ENCODE measurements around the gene PMEPA1. TPM values are rescaled to one million over a fixed set of nuclear protein-coding genes. Genes with fewer than 3 reads are reported as not detected.
A peak's percentile ranks its signal among the peaks of the same experiment; 100 is the strongest.

The PMEPA1 gene
- total and polyA plus RNA-seq, 7 experiments from 2014 or later, result 0.44 to 10.0 (median 8.7) TPM

- peaks cover 3 to 50% (median 24%) of the 10 kb centered on the region in 5 donors for H3K36me3 Mint-ChIP-seq
- no peak overlapping the region for H3K27ac ChIP-seq (ENCODE audit: low read depth, low read length)
- intact Hi-C loops (cut with micrococcal nuclease), result loop anchor here in 1 of 2 donors (10.0 kb wide), 1 partner anchor 257 kb away; the partner anchor contains the start of gene RAE1
- peaks cover 0 to 12% (median 3%) of the 10 kb centered on the region in 7 donors for H3K4me1 Mint-ChIP-seq
- peaks cover 0 to 16% (median 0%) of the 10 kb centered on the region in 5 donors for H3K27me3 Mint-ChIP-seq
- no peak overlapping the region for H3K27ac Mint-ChIP-seq
- H3K27me3 ChIP-seq (ENCODE audit: control insufficient read depth in 2 of 2, insufficient read depth in 2 of 2, low read length in 2 of 2), result no peaks in the 10 kb centered on the region
- no peak overlapping the region for H3K4me3 ChIP-seq (ENCODE audit: low read length)
- H3K4me1 ChIP-seq (ENCODE audit: control insufficient read depth in 2 of 2, insufficient read depth in 2 of 2, low read length in 2 of 2), result peaks cover 5 to 9% of the 10 kb centered on the region in 2 donors
- no peaks in the 10 kb centered on the region for H3K9me3 Mint-ChIP-seq
- ChIA-PET CTCF (interaction anchor here (0.9 kb wide), 1 partner anchor 16 kb away, joined by 4 read pairs; no protein-coding TSS in a partner anchor), POLR2A (no interaction called here)
- no peak for ATAC-seq
- no peak for DNase-seq
- H3K4me3 Mint-ChIP-seq, result no peak overlapping the region
- H3K36me3 ChIP-seq (ENCODE audit: control insufficient read depth in 2 of 3, insufficient read depth in 3 of 3, low read length in 3 of 3), result peaks cover 13 to 69% (median 26%) of the 10 kb centered on the region in 3 experiments
- no peaks in the 10 kb centered on the region for H3K9me3 ChIP-seq (ENCODE audit: control insufficient read depth in 2 of 3, low read length in 3 of 3)
Observed at GRCh38 chr20:57611586-57612311, 98.1 kb downstream of the PMEPA1 start.

- Mint-ChIP-seq H3K9me3 (no peaks in the 10 kb centered on the region), H3K4me1 (peaks cover 0 to 13% (median 1%) of the 10 kb centered on the region in 7 donors), H3K27ac (peak overlapping the region in 2 of 9 donors; percentile 25 to 36), H3K27me3 (peaks cover 0 to 16% (median 0%) of the 10 kb centered on the region in 5 donors), H3K4me3 (no peak overlapping the region), H3K36me3 (peaks cover 3 to 50% (median 24%) of the 10 kb centered on the region in 5 donors)
- POLR2A ChIA-PET, result interaction anchor here (0.8 kb wide), 1 partner anchor 9 kb away, joined by 3 read pairs; no protein-coding TSS in a partner anchor
- intact Hi-C loops (cut with micrococcal nuclease), result loop anchor here in 1 of 2 donors (10.0 kb wide), 1 partner anchor 256 kb away; the partner anchor contains the start of gene RAE1
- Histone ChIP-seq H3K4me3 (ENCODE audit: low read length) (no peak overlapping the region), H3K27me3 (ENCODE audit: control insufficient read depth in 2 of 2, insufficient read depth in 2 of 2, low read length in 2 of 2) (no peaks in the 10 kb centered on the region), H3K27ac (ENCODE audit: low read depth, low read length) (no peak overlapping the region), H3K4me1 (ENCODE audit: control insufficient read depth in 2 of 2, insufficient read depth in 2 of 2, low read length in 2 of 2) (peaks cover 0 to 9% of the 10 kb centered on the region in 2 donors), H3K36me3 (ENCODE audit: control insufficient read depth in 2 of 3, insufficient read depth in 3 of 3, low read length in 3 of 3) (peaks cover 10 to 68% (median 20%) of the 10 kb centered on the region in 3 experiments), H3K9me3 (ENCODE audit: control insufficient read depth in 2 of 3, low read length in 3 of 3) (no peaks in the 10 kb centered on the region)
- CTCF ChIA-PET, result interaction anchor here (0.7 to 0.9 kb wide), 3 partner anchors 14 to 462 kb away, joined by 3 to 4 read pairs (median 4); no protein-coding TSS in a partner anchor
- ATAC-seq, result no peak
- no peak for DNase-seq
Observed at GRCh38 chr20:57610261-57610952, 99.4 kb downstream of the PMEPA1 start.

DNA sequence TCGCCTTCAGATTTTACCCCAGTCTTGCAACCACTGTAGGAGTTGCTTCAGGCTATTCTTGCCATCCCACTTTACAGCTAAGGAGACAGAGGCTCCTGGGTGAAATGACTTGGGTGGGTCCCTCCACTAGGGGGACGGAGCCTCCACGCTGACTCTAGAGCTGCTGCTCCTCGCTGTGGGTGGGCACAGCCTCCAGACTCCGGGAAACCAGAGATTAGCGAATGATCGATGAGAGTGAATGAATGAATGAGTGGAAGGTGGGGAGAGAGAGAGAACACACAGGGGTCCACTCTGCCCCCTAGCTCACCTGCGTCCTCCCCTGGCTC is 100.0 kb downstream of the PMEPA1 start:
- DNase-seq (no peak), ATAC-seq (no peak)
- no peak overlapping the region for H3K4me3 Mint-ChIP-seq
- ChIA-PET CTCF (interaction anchor here (0.7 kb wide), 2 partner anchors 20 to 463 kb away, joined by 3 to 4 read pairs; no protein-coding TSS in a partner anchor), POLR2A (interaction anchor here (0.6 kb wide), 1 partner anchor 1367 kb away, joined by 3 read pairs; no protein-coding TSS in a partner anchor)
- Histone ChIP-seq H3K27ac (ENCODE audit: low read depth, low read length) (no peak overlapping the region), H3K9me3 (ENCODE audit: control insufficient read depth in 2 of 3, low read length in 3 of 3) (no peaks in the 10 kb centered on the region), H3K4me1 (ENCODE audit: control insufficient read depth in 2 of 2, insufficient read depth in 2 of 2, low read length in 2 of 2) (peaks cover 0 to 13% of the 10 kb centered on the region in 2 donors), H3K36me3 (ENCODE audit: control insufficient read depth in 2 of 3, insufficient read depth in 3 of 3, low read length in 3 of 3) (peaks cover 4 to 62% (median 14%) of the 10 kb centered on the region in 3 experiments), H3K4me3 (ENCODE audit: low read length) (no peak overlapping the region), H3K27me3 (ENCODE audit: control insufficient read depth in 2 of 2, insufficient read depth in 2 of 2, low read length in 2 of 2) (no peaks in the 10 kb centered on the region)
- peak overlapping the region in 1 of 9 donors; percentile 64 for H3K27ac Mint-ChIP-seq
- H3K27me3 Mint-ChIP-seq, result peaks cover 0 to 16% (median 0%) of the 10 kb centered on the region in 5 donors
- H3K36me3 Mint-ChIP-seq, result peaks cover 3 to 54% (median 25%) of the 10 kb centered on the region in 5 donors
- intact Hi-C loops (cut with micrococcal nuclease), result loop anchor here in 1 of 2 donors (10.0 kb wide), 1 partner anchor 255 kb away; the partner anchor contains the start of gene RAE1
- no peaks in the 10 kb centered on the region for H3K9me3 Mint-ChIP-seq
- H3K4me1 Mint-ChIP-seq, result peaks cover 0 to 19% (median 7%) of the 10 kb centered on the region in 7 donors

DNA sequence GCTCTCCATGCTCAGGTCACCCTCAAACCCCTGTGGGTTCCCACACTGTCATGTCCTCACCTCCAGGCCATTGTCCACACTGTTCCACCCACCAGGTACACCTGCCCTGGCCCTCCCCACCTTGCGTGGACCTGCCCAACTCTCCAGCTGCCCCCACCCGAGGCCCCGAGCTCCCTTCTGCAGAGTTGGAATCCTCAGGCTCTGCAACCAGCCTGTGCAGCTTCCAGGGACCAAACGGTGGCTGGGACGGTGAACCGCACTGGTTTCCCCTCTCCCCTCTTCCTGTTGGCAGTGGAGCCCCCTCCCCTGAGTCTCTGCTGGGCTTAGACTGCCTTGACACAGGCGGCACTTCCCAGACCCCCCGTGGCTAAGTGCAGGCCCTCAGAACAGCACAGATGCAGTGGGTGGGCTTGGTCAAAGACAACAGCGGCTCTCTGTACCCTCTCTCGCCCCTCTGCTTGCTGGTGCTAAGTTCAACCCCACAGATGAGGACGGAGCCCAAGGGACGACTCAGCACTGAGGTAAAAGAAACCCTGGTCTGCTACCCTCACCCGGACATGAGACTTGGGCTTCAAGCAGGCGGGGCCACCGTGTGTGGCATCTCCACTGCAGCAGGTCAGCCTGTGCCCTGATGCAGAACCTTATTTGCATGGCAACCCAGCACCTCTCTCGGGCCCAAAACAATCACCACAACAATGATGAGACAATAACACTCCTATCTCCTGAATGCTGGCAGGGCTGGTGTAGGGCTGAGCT is 100.6 kb downstream of the PMEPA1 start:
- Mint-ChIP-seq H3K27ac (peak overlapping the region in 2 of 9 donors; percentile 56 to 64), H3K27me3 (peaks cover 0 to 14% (median 0%) of the 10 kb centered on the region in 5 donors), H3K4me3 (no peak overlapping the region), H3K4me1 (peaks cover 0 to 21% (median 11%) of the 10 kb centered on the region in 7 donors), H3K36me3 (peaks cover 3 to 52% (median 22%) of the 10 kb centered on the region in 5 donors), H3K9me3 (no peaks in the 10 kb centered on the region)
- Histone ChIP-seq H3K27me3 (ENCODE audit: control insufficient read depth in 2 of 2, insufficient read depth in 2 of 2, low read length in 2 of 2) (no peaks in the 10 kb centered on the region), H3K9me3 (ENCODE audit: control insufficient read depth in 2 of 3, low read length in 3 of 3) (no peaks in the 10 kb centered on the region), H3K4me3 (ENCODE audit: low read length) (no peak overlapping the region), H3K36me3 (ENCODE audit: control insufficient read depth in 2 of 3, insufficient read depth in 3 of 3, low read length in 3 of 3) (peaks cover 2 to 57% (median 9%) of the 10 kb centered on the region in 3 experiments), H3K4me1 (ENCODE audit: control insufficient read depth in 2 of 2, insufficient read depth in 2 of 2, low read length in 2 of 2) (peaks cover 0 to 18% of the 10 kb centered on the region in 2 donors), H3K27ac (ENCODE audit: low read depth, low read length) (no peak overlapping the region)
- intact Hi-C loops (cut with micrococcal nuclease), result no loop called here
- POLR2A ChIA-PET, result interaction anchor here (0.6 kb wide), 1 partner anchor 1368 kb away, joined by 3 read pairs; no protein-coding TSS in a partner anchor
- DNase-seq (no peak), ATAC-seq (no peak)
- CTCF ChIA-PET, result no interaction called here

DNA sequence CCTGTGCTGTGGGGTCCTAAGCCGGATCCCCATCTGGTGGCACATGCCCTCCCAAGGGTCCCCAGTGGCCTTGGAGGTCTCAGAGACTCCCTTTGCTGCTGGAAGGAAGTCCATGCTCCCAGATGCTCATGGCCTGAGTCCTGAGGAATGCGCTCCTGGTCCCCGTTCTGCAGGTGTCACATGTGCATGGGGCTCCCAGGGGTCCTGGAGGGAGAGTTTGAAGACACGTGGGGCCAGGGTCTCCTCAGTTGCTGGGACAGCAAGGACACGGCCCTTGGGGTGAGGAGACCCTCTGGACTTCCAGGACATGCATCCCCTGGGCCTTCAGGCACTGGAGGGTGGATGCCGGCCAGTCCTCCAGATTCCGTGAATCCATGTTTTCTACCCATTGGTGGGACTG is 101.3 kb downstream of the PMEPA1 start:
- Mint-ChIP-seq H3K4me1 (peaks cover 0 to 21% (median 11%) of the 10 kb centered on the region in 7 donors), H3K27ac (no peak overlapping the region), H3K27me3 (peaks cover 0 to 14% (median 0%) of the 10 kb centered on the region in 5 donors), H3K36me3 (peaks cover 3 to 53% (median 22%) of the 10 kb centered on the region in 5 donors), H3K4me3 (no peak overlapping the region), H3K9me3 (no peaks in the 10 kb centered on the region)
- H3K9me3 ChIP-seq (ENCODE audit: control insufficient read depth in 2 of 3, low read length in 3 of 3), result no peaks in the 10 kb centered on the region
- POLR2A ChIA-PET, result no interaction called here
- H3K27ac ChIP-seq (ENCODE audit: low read depth, low read length), result no peak overlapping the region
- CTCF ChIA-PET, result no interaction called here
- intact Hi-C loops (cut with micrococcal nuclease), result no loop called here
- H3K36me3 ChIP-seq (ENCODE audit: control insufficient read depth in 2 of 3, insufficient read depth in 3 of 3, low read length in 3 of 3), result peaks cover 2 to 52% (median 7%) of the 10 kb centered on the region in 3 experiments
- DNase-seq (no peak), ATAC-seq (no peak)
- H3K27me3 ChIP-seq (ENCODE audit: control insufficient read depth in 2 of 2, insufficient read depth in 2 of 2, low read length in 2 of 2), result no peaks in the 10 kb centered on the region
- H3K4me3 ChIP-seq (ENCODE audit: low read length), result no peak overlapping the region
- H3K4me1 ChIP-seq (ENCODE audit: control insufficient read depth in 2 of 2, insufficient read depth in 2 of 2, low read length in 2 of 2), result peaks cover 0 to 21% of the 10 kb centered on the region in 2 donors

GRCh38 chr20:57605878-57606277 is 103.9 kb downstream of the PMEPA1 start:
- ChIA-PET CTCF (interaction anchor here (0.8 to 1.4 kb wide), 3 partner anchors 9 to 10 kb away, joined by 3 to 4 read pairs (median 3); no protein-coding TSS in a partner anchor), POLR2A (no interaction called here)
- peaks cover 0 to 21% (median 12%) of the 10 kb centered on the region in 7 donors for H3K4me1 Mint-ChIP-seq
- intact Hi-C loops (cut with micrococcal nuclease), result no loop called here
- no peak for DNase-seq
- Histone ChIP-seq H3K27ac (ENCODE audit: low read depth, low read length) (no peak overlapping the region), H3K4me1 (ENCODE audit: control insufficient read depth in 2 of 2, insufficient read depth in 2 of 2, low read length in 2 of 2) (peaks cover 0 to 21% of the 10 kb centered on the region in 2 donors), H3K4me3 (ENCODE audit: low read length) (no peak overlapping the region), H3K9me3 (ENCODE audit: control insufficient read depth in 2 of 3, low read length in 3 of 3) (no peaks in the 10 kb centered on the region), H3K27me3 (ENCODE audit: control insufficient read depth in 2 of 2, insufficient read depth in 2 of 2, low read length in 2 of 2) (no peaks in the 10 kb centered on the region), H3K36me3 (ENCODE audit: control insufficient read depth in 2 of 3, insufficient read depth in 3 of 3, low read length in 3 of 3) (peaks cover 0 to 32% (median 2%) of the 10 kb centered on the region in 3 experiments)
- no peaks in the 10 kb centered on the region for H3K9me3 Mint-ChIP-seq
- H3K27me3 Mint-ChIP-seq, result peaks cover 0 to 15% (median 0%) of the 10 kb centered on the region in 5 donors
- ATAC-seq, result no peak
- H3K36me3 Mint-ChIP-seq, result peaks cover 0 to 52% (median 16%) of the 10 kb centered on the region in 5 donors
- peak overlapping the region in 1 of 10 donors; percentile 60 for H3K4me3 Mint-ChIP-seq
- peak overlapping the region in 5 of 9 donors; percentile 49 to 83 (median 80) for H3K27ac Mint-ChIP-seq

All from naive thymus-derived CD4-positive, alpha-beta T cell (primary cell).